ENCODE results near the gene MGST3.
A peak's percentile ranks its signal among the peaks of the same experiment; 100 is the strongest.

GRCh38 chr1:165592945-165593823 lies 37.9 kb upstream of the MGST3 start:
- peak; percentile 86 to 93 (median 92) for TF ChIP-seq CTCF (IDR thresholded peaks at IDR 0.05)
- TF ChIP-seq EP300 (IDR thresholded peaks at IDR 0.05) = no peak
